GM19463 (cell line): Measurements from ENCODE around the gene LURAP1L.
"Not testable (repeated sequence)": the region's sequence is repeated elsewhere in the genome, so short reads cannot be mapped to it uniquely, and the experiment has no call there.

Source experiments
- ATAC-seq: cut with Tn5 transposase; IDR thresholded peaks from one replicate; pipeline ENCODE4 v1.9.1; 2021; ENCODE audit warnings: mild to moderate bottlenecking, moderate library complexity; ENCODE audit not compliant: unreplicated experiment

The LURAP1L gene

DNA sequence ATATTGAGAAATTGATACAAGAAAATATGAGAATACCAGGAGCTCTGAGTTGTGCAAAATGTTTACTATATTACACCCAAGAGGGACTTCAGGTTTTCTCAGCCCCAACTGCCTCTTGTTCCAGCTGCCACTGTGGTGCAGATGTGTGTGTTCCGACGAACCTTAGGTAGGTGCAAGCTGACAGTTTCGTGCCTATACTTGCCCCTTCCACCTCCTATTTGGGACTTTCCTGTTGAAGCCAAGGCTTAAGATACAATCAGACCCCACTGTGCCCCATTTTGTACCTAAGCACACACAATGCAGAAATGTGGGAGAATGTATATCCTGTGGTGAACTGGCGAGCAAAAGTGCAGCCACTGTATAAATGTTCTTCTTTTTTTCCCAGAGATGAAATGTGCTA lies 80.2 kb downstream of the LURAP1L start:
- ATAC-seq = no peak

- ATAC-seq = no peak
Measured at GRCh38 chr9:12856603-12857002, 81.8 kb downstream of the LURAP1L start.

- no peak for ATAC-seq
Measured at GRCh38 chr9:12859704-12860251, 85.0 kb downstream of the LURAP1L start.

GRCh38 chr9:12860998-12861397 lies 86.2 kb downstream of the LURAP1L start:
- no peak for ATAC-seq

- ATAC-seq = no peak
Measured at GRCh38 chr9:12862611-12863410, 88.0 kb downstream of the LURAP1L start.

DNA sequence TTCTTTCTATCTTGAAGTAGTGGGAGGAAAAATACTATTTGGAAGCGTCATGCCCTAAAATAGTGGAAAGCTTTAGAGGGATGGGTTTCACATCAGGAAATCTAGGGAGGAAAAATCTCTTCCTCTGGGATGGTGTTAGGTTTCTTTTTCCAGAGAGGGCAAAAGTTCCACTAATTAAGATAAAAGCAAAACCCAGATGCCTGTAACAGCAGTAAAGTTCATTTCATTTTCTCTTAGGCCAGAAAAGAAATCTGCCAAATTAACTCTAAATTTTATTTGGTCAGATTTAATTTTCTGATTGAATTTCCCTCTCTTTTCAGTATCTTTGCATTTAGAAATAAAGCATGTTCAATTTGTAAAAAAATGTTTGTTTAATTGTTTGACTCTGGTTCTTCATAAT lies 88.8 kb downstream of the LURAP1L start:
- ATAC-seq = no peak

DNA sequence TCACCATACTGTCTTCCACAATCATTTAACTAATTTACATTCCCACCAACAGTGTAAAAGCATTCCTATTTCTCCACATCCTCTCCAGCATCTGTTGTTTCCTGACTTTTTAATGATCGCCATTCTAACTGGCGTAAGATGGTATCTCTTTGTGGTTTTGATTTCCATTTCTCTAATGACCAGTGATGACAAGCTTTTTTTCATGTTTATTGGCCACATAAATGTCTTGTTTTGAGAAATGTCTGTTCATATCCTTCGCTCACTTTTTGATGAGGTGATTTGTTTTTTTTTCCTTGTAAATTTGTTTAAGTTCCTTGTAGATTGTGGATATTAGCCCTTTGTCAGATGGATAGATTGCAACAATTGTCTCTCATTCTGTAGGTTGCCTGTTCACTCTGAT lies 90.6 kb downstream of the LURAP1L start:
- not testable (repeated sequence) for ATAC-seq
